Calu3 (cell line): ENCODE measurements around the gene TMCO6. TPM values are rescaled to one million over a fixed set of nuclear protein-coding genes. Genes with fewer than 3 reads are reported as not detected.
A peak's percentile ranks its signal among the peaks of the same experiment; 100 is the strongest.

Source experiments
- BruUV-seq: library from RNA; stranded (reverse); fragments of 400-500 nt; replicated peaks from 2 replicates; lab custom pipeline; 2021; lab: Mats Ljungman, UMichigan
- CTCF ChIA-PET: fragments of 300-600 bp; sonication (Branson Sonifier 250); formaldehyde crosslinking; loops from one replicate; lab custom pipeline; 2022; ENCODE audit warnings: antibody characterized with exemption; lab: Charles Lee
- DNase-seq: peaks from one replicate; pipeline ENCODE4 v3.0.0; 2022
- H3K27ac Mint-ChIP-seq: one replicate; pipeline ENCODE4 v1.8.0; 2022; ENCODE audit warnings: mixed read lengths; ENCODE audit not compliant: unreplicated experiment
- H3K27me3 Mint-ChIP-seq: one replicate; pipeline ENCODE4 v1.8.0; 2022; ENCODE audit warnings: mixed read lengths; ENCODE audit not compliant: unreplicated experiment
- H3K36me3 Mint-ChIP-seq: one replicate; pipeline ENCODE4 v1.8.0; 2022; ENCODE audit warnings: mild to moderate bottlenecking, moderate library complexity, mixed read lengths; ENCODE audit not compliant: insufficient read depth, unreplicated experiment
- H3K4me1 Mint-ChIP-seq: one replicate; pipeline ENCODE4 v1.8.0; 2022; ENCODE audit warnings: mild to moderate bottlenecking, low read depth, mixed read lengths; ENCODE audit not compliant: unreplicated experiment
- H3K4me3 Mint-ChIP-seq: one replicate; pipeline ENCODE4 v1.8.0; 2022; ENCODE audit warnings: mild to moderate bottlenecking, low read depth, moderate library complexity, mixed read lengths; ENCODE audit not compliant: unreplicated experiment
- H3K9me3 Mint-ChIP-seq: one replicate; pipeline ENCODE4 v1.8.0; 2022; ENCODE audit warnings: low read depth, mixed read lengths; ENCODE audit not compliant: unreplicated experiment
- intact Hi-C: fragments of 100-400 bp; cut with micrococcal nuclease; formaldehyde crosslinking; loops from one replicate; pipeline ENCODE4 v1.10.0; 2022; ENCODE audit not compliant: unreplicated experiment
- total RNA-seq: library from RNA; stranded (reverse); gene quantifications from 2 replicates; pipeline ENCODE4 v1.2.3, GENCODE V29; 2022
- TF ChIP-seq, protein P1 (sequence below): fragments of 200-600 bp; IDR thresholded peaks from one replicate; pipeline ENCODE4 v1.8.0; 2022; ENCODE audit warnings: antibody characterized with exemption; ENCODE audit not compliant: unreplicated experiment

TMCO6 gene
- total RNA-seq, 1 experiment from 2014 or later = 30.9 TPM

DNA sequence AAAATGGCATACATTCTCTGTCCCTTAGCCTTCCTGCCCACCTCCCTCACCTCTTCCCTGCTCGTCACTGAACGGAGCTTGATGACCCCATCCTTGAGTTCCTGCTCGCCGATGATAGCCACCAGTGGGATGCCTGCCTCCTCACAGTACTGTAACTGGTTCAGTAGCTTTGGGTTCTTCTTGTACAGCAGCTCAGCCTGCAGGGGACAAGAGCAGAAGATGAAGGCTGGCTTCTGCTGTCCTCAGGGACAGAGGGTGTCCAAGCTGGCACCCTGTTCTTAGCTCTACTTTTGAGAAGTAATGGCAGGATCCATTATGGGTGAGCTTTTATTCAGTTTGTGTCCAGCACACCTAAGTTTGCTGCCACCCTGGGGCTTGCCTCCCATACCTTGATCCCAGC, 35.4 kb downstream of the TMCO6 start:
- CTCF ChIA-PET = interaction anchor here (1.6 kb wide), 1 partner anchor 45 kb away, joined by 4 read pairs; no protein-coding TSS in a partner anchor
- intact Hi-C loops = no loop called here
- H3K27ac Mint-ChIP-seq = no peak overlapping the region

GRCh38 chr5:140677947-140678346, 38.7 kb downstream of the TMCO6 start:
- Mint-ChIP-seq H3K4me1 (no peaks in the 10 kb centered on the region), H3K27ac (no peak overlapping the region), H3K4me3 (no peak overlapping the region), H3K36me3 (peaks cover 45% of the 10 kb centered on the region), H3K27me3 (no peaks in the 10 kb centered on the region), H3K9me3 (no peaks in the 10 kb centered on the region)
- intact Hi-C loops = no loop called here
- no TSS peak for BruUV-seq
- CTCF ChIA-PET = no interaction called here
- no peak for DNase-seq
- TF ChIP-seq, protein P1, sequence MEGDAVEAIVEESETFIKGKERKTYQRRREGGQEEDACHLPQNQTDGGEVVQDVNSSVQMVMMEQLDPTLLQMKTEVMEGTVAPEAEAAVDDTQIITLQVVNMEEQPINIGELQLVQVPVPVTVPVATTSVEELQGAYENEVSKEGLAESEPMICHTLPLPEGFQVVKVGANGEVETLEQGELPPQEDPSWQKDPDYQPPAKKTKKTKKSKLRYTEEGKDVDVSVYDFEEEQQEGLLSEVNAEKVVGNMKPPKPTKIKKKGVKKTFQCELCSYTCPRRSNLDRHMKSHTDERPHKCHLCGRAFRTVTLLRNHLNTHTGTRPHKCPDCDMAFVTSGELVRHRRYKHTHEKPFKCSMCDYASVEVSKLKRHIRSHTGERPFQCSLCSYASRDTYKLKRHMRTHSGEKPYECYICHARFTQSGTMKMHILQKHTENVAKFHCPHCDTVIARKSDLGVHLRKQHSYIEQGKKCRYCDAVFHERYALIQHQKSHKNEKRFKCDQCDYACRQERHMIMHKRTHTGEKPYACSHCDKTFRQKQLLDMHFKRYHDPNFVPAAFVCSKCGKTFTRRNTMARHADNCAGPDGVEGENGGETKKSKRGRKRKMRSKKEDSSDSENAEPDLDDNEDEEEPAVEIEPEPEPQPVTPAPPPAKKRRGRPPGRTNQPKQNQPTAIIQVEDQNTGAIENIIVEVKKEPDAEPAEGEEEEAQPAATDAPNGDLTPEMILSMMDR = no peak

More for the DNA sequence above, 35.4 kb downstream of the TMCO6 start:
- no peaks in the 10 kb centered on the region for H3K9me3 Mint-ChIP-seq
- BruUV-seq = no TSS peak
- H3K4me1 Mint-ChIP-seq = no peaks in the 10 kb centered on the region
- no peak overlapping the region for H3K4me3 Mint-ChIP-seq
- TF ChIP-seq, protein P1 = no peak
- H3K27me3 Mint-ChIP-seq = no peaks in the 10 kb centered on the region
- H3K36me3 Mint-ChIP-seq = peaks cover 63% of the 10 kb centered on the region
- no peak for DNase-seq

- TF ChIP-seq, protein P1 = no peak
- intact Hi-C loops = no loop called here
- H3K27me3 Mint-ChIP-seq = no peaks in the 10 kb centered on the region
Observed at GRCh38 chr5:140678993-140679392, 39.7 kb downstream of the TMCO6 start.

GRCh38 chr5:140690376-140690932, 51.2 kb downstream of the TMCO6 start:
- H3K4me1 Mint-ChIP-seq = no peaks in the 10 kb centered on the region
- peak overlapping the region; percentile 73 for H3K27ac Mint-ChIP-seq
- H3K27me3 Mint-ChIP-seq = no peaks in the 10 kb centered on the region
- intact Hi-C loops = no loop called here
- DNase-seq = no peak
- BruUV-seq = TSS peak; percentile 49
- H3K36me3 Mint-ChIP-seq = peaks cover 50% of the 10 kb centered on the region
- CTCF ChIA-PET = interaction anchor here (0.5 to 1.8 kb wide), 7 partner anchors 10 to 874 kb away, joined by 3 to 9 read pairs (median 4); partner anchors contain the start of genes IK, NDUFA2, TMCO6 and ZMAT2
- TF ChIP-seq, protein P1 = no peak
- no peaks in the 10 kb centered on the region for H3K9me3 Mint-ChIP-seq
- peak overlapping the region; percentile 93 for H3K4me3 Mint-ChIP-seq

More at GRCh38 chr5:140678993-140679392, 39.7 kb downstream of the TMCO6 start:
- BruUV-seq = no TSS peak
- no peak for DNase-seq
- CTCF ChIA-PET = no interaction called here
- no peaks in the 10 kb centered on the region for H3K9me3 Mint-ChIP-seq
- H3K27ac Mint-ChIP-seq = no peak overlapping the region
- H3K36me3 Mint-ChIP-seq = peaks cover 39% of the 10 kb centered on the region
- H3K4me3 Mint-ChIP-seq = no peak overlapping the region
- no peaks in the 10 kb centered on the region for H3K4me1 Mint-ChIP-seq
